ENCODE measurements around the gene STON2. TPM values are rescaled to one million over a fixed set of nuclear protein-coding genes. Genes with fewer than 3 reads are reported as not detected.

STON2 gene
- total RNA-seq, 1 donor from 2014 or later, result 5.7 TPM

DNA sequence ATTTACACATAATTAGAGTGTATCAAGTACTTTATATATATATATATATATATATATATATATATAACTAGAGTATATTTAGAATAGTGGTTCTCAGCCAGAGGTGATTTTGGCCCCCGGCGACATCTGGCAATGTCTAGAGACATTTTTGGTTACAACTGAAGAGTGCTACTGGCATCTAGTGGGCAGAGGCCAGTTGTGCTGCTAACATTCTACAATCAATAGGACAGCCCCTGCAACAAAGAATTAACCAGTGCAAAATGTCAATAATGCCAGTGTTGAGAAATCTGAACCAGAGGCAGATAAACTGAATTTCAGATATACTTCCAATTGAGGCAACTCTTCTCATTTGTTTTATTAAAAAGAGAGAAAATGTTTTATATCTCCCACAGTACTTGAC lies 188.3 kb downstream of the STON2 start:
- intact Hi-C loops (cut with DNase I), result no loop called here
- DNase-seq (ENCODE audit: low spot score), result no peak

Other genes starting within 250 kb of the STON2 start
- 18.0 TPM for gene GTF2A1, start 179.4 kb downstream of the STON2 start, total RNA-seq
- 64.8 TPM for gene SEL1L, start 133.5 kb upstream of the STON2 start, total RNA-seq